GM12892 (cell line): ENCODE data around the gene CEP162.
A peak's percentile ranks its signal among the peaks of the same experiment; 100 is the strongest.
"Not testable (repeated sequence)": the region's sequence is repeated elsewhere in the genome, so short reads cannot be mapped to it uniquely, and the experiment has no call there.

Experiments
- DNase-seq: peaks from one replicate; pipeline ENCODE4 v3.0.0; 2011; ENCODE audit not compliant: insufficient read length
- FAIRE-seq: peaks from 2 replicates; lab custom pipeline; 2011; peaks lifted over from hg19 to GRCh38; lab: Jason Lieb, UNC
- POLR2A ChIP-seq: IDR thresholded peaks from 2 replicates; pipeline ENCODE4 v1.6.1; 2011; ENCODE audit warnings: low read depth, low read length, control low read depth
- POLR2AphosphoS5 ChIP-seq: IDR thresholded peaks from 2 replicates; pipeline ENCODE4 v1.6.1; 2011; ENCODE audit warnings: low read depth, low read length, control low read depth
- TAF1 ChIP-seq: IDR thresholded peaks from 2 replicates; pipeline ENCODE4 v1.6.1; 2011; ENCODE audit warnings: low read depth, mild to moderate bottlenecking, control low read depth, low read length, borderline replicate concordance

The CEP162 gene

GRCh38 chr6:84177241-84177640 is 50.2 kb downstream of the CEP162 start:
- FAIRE-seq, result no peak
- DNase-seq, result no peak
- no peak for TF ChIP-seq TAF1
- TF ChIP-seq POLR2A, result no peak
- TF ChIP-seq POLR2AphosphoS5, result no peak

- DNase-seq (no peak), FAIRE-seq (peak; percentile 61)
- no peak for TF ChIP-seq POLR2AphosphoS5
- no peak for TF ChIP-seq TAF1
- no peak for TF ChIP-seq POLR2A
Measured at GRCh38 chr6:84172574-84172973, 54.9 kb downstream of the CEP162 start.

- no peak for TF ChIP-seq POLR2AphosphoS5
- no peak for TF ChIP-seq TAF1
- no peak for TF ChIP-seq POLR2A
- no peak for FAIRE-seq
- no peak for DNase-seq
Measured at GRCh38 chr6:84172080-84172479, 55.4 kb downstream of the CEP162 start.

- no peak for DNase-seq
- no peak for FAIRE-seq
- no peak for TF ChIP-seq POLR2AphosphoS5
- TF ChIP-seq POLR2A, result no peak
- TF ChIP-seq TAF1, result no peak
Measured at GRCh38 chr6:84167457-84167856, 60.0 kb downstream of the CEP162 start.

GRCh38 chr6:84166395-84166794 is 61.0 kb downstream of the CEP162 start:
- FAIRE-seq, result no peak
- no peak for DNase-seq
- TF ChIP-seq TAF1 (no peak), POLR2AphosphoS5 (no peak), POLR2A (no peak)

GRCh38 chr6:84164328-84164727 is 63.1 kb downstream of the CEP162 start:
- DNase-seq, FAIRE-seq: not testable (repeated sequence)

GRCh38 chr6:84161190-84161589 is 66.3 kb downstream of the CEP162 start:
- DNase-seq, result no peak
- TF ChIP-seq POLR2A (no peak), POLR2AphosphoS5 (no peak), TAF1 (no peak)
- no peak for FAIRE-seq

GRCh38 chr6:84156306-84156705 is 71.1 kb downstream of the CEP162 start:
- TF ChIP-seq POLR2A (no peak), POLR2AphosphoS5 (no peak), TAF1 (no peak)
- DNase-seq (no peak), FAIRE-seq (no peak)

- no peak for DNase-seq
- no peak for FAIRE-seq
- no peak for TF ChIP-seq POLR2AphosphoS5
- no peak for TF ChIP-seq POLR2A
- no peak for TF ChIP-seq TAF1
Measured at GRCh38 chr6:84151669-84152068, 75.8 kb downstream of the CEP162 start.

GRCh38 chr6:84150705-84151104 is 76.7 kb downstream of the CEP162 start:
- no peak for TF ChIP-seq TAF1
- no peak for FAIRE-seq
- DNase-seq, result no peak

- TF ChIP-seq TAF1 (no peak), POLR2AphosphoS5 (no peak), POLR2A (no peak)
- DNase-seq (no peak), FAIRE-seq (no peak)
Measured at GRCh38 chr6:84141521-84141920, 85.9 kb downstream of the CEP162 start.

- DNase-seq (no peak), FAIRE-seq (no peak)
- TF ChIP-seq POLR2A (no peak), TAF1 (no peak), POLR2AphosphoS5 (no peak)
Measured at GRCh38 chr6:84139311-84139710, 88.1 kb downstream of the CEP162 start.

GRCh38 chr6:84137989-84138575 is 89.4 kb downstream of the CEP162 start:
- TF ChIP-seq POLR2A (no peak), POLR2AphosphoS5 (no peak), TAF1 (no peak)
- DNase-seq, result no peak
- no peak for FAIRE-seq
